BJ (cell line): Measurements from ENCODE around the gene TSPAN4. TPM values are rescaled to one million over a fixed set of nuclear protein-coding genes. Genes with fewer than 3 reads are reported as not detected.

Experiments
- CTCF ChIA-PET: fragments of 350-600 bp; formaldehyde crosslinking; extraction: SDS; loops from one replicate; lab custom pipeline; 2021; ENCODE audit warnings: antibody characterized with exemption, inconsistent platforms; lab: Yijun Ruan, JAX
- POLR2A ChIA-PET: fragments of 300-600 bp; sonication (Branson Sonifier 250); formaldehyde crosslinking; extraction: SDS; loops from one replicate; lab custom pipeline; 2021; ENCODE audit warnings: antibody characterized with exemption; lab: Charles Lee
- DNase-seq: peaks from one replicate; pipeline ENCODE4 v3.0.0-alpha.2; 2011; ENCODE audit warnings: low read depth
- H3K27me3 ChIP-seq: 2 replicates; pipeline ENCODE4 v1.6.0; 2011; ENCODE audit warnings: low read length; ENCODE audit not compliant: control insufficient read depth, insufficient read depth
- H3K36me3 ChIP-seq: 2 replicates; pipeline ENCODE4 v1.5.1; 2011; ENCODE audit warnings: low read length; ENCODE audit not compliant: control insufficient read depth, insufficient read depth
- H3K4me3 ChIP-seq: 2 replicates; pipeline ENCODE4 v1.5.1; 2011; ENCODE audit warnings: low read depth, mild to moderate bottlenecking, control low read depth, low read length
- polyA plus RNA-seq: library from polyadenylated mRNA; depleted of rRNA; stranded (reverse); fragments of >200 nt; gene quantifications from 2 replicates; pipeline ENCODE4 v1.2.3, GENCODE V29; 2011
- TF ChIP-seq, protein P1 (sequence below): IDR thresholded peaks from 2 replicates; pipeline ENCODE4 v1.5.1; 2011; ENCODE audit warnings: low read depth, mild to moderate bottlenecking, control low read depth, inconsistent platforms, low read length, moderate library complexity; ENCODE audit not compliant: insufficient read depth

Gene TSPAN4
- polyA plus RNA-seq, 1 experiment, result 295 TPM

DNA sequence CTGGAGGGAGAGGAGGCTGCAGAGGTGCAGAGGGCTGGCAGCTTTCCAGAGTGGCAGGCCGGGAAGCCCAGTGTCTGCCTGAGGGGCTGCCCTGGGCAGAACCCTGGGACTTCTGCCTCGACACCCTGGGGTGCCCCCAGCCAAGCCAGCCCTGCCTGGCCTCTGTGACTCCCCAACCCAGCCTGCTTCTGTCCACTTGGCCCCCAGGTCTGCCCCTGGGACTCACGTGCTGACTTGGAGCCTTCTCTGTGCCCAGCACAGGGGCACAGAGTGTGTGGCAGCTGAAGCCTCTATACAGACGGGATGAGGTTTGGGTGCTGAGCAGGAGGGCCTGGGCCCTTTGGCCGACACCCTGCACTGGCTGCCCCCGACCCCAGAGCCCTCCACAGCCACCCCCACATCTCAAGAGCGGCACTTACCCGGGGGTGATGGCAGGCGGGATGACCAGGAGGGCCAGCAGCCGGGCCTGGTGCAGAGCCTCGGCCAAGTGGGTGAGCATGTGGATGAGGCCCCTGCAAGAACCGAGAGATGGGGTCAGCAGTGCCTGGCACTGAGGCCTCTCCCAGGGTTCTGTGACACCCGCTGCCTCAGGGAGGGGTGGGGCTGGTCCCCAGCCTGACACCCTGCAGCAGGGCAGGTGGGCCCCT lies 50.5 kb downstream of the TSPAN4 start:
- no peaks in the 10 kb centered on the region for H3K27me3 ChIP-seq
- TF ChIP-seq, protein P1, sequence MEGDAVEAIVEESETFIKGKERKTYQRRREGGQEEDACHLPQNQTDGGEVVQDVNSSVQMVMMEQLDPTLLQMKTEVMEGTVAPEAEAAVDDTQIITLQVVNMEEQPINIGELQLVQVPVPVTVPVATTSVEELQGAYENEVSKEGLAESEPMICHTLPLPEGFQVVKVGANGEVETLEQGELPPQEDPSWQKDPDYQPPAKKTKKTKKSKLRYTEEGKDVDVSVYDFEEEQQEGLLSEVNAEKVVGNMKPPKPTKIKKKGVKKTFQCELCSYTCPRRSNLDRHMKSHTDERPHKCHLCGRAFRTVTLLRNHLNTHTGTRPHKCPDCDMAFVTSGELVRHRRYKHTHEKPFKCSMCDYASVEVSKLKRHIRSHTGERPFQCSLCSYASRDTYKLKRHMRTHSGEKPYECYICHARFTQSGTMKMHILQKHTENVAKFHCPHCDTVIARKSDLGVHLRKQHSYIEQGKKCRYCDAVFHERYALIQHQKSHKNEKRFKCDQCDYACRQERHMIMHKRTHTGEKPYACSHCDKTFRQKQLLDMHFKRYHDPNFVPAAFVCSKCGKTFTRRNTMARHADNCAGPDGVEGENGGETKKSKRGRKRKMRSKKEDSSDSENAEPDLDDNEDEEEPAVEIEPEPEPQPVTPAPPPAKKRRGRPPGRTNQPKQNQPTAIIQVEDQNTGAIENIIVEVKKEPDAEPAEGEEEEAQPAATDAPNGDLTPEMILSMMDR, result no peak
- ChIA-PET POLR2A (no interaction called here), CTCF (no interaction called here)
- DNase-seq, result no peak
- no peak overlapping the region for H3K4me3 ChIP-seq
- H3K36me3 ChIP-seq, result peaks cover under 1% of the 10 kb centered on the region; the same call in 1 of the 2 replicates

DNA sequence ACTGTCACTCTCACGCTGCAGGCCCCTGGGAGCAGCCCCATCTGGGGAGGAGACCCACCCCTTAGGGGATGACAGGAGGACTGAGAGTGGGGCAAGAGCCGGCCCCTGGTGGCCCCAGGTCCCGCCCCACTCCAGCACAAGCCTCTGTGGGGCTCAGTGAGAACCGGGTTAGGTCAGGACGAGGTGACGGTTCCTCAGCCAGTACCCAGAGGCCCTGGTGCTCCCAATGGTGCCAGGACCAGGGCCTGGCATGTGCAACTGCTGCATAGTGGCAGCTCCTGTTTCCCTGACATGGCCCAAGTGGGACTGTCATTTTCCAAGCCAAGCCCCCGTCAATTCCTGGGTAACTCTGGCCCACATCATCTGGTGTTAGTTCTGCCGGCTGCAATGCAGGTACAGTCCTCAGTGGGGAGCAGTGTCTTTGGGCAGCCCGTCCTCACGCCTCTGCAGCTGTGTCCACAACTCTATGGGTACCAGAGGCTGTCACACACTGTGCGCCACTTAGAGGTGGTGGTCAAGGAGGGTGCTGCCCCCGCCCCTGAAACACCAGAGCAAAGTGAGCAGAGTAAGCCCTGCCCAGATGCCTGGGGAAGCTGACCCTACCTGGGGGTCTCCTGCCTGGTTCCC lies 52.0 kb downstream of the TSPAN4 start:
- CTCF ChIA-PET, result interaction anchor here (1.5 kb wide), 1 partner anchor 157 kb away, joined by 4 read pairs; no protein-coding TSS in a partner anchor
- POLR2A ChIA-PET, result no interaction called here
- no peak overlapping the region for H3K4me3 ChIP-seq

DNA sequence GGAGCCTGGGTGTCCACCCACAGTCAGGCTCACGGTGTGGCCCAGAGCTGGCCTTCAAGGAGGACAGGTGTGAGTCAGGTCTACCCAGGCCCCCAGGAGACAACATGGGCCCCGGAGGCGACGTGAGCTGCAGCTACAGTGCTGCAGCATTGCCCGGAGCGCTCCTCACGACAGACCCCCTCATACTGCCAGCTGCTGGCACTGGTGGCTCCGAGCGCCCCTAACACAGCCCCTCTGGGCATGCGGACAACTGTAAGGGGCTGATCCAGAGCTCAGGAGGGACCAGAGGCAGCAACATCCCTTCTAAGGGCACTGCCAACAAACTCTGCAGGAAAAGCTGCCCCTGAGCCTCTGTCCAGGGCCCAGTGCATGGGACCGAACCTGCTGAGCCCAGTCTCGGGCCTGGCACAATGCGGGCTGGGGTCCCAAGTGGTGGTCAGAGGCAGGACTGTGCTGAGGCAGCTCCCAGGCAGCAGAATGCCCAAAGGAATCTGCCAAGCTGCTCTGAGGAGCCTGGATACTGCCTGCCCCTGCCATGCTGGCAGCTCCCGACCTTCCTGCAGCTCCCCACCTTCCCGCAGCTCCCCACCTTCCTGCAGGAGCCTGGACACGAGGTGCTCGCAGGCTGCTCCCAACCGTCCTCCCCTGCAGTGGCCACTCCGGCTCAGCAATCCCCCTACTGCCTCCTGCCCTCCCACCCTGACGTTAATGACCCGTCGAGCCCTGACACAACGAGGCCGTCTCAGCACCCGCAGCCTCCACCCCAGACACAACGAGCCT lies 52.9 kb downstream of the TSPAN4 start:
- H3K4me3 ChIP-seq, result no peak overlapping the region
- ChIA-PET POLR2A (no interaction called here), CTCF (interaction anchor here (0.7 to 1.5 kb wide), 2 partner anchors 51 to 156 kb away, joined by 3 to 4 read pairs; no protein-coding TSS in a partner anchor)
- TF ChIP-seq, protein P1, result no peak
- peaks cover 16% of the 10 kb centered on the region for H3K36me3 ChIP-seq
- H3K27me3 ChIP-seq, result no peaks in the 10 kb centered on the region
- DNase-seq, result no peak

More for the DNA sequence above, 52.0 kb downstream of the TSPAN4 start:
- Histone ChIP-seq H3K36me3 (peaks cover 8% of the 10 kb centered on the region), H3K27me3 (no peaks in the 10 kb centered on the region)
- no peak for DNase-seq
- TF ChIP-seq, protein P1, result 0 out of 2 replicates have a peak, but pooled peaks have one; percentile 3

DNA sequence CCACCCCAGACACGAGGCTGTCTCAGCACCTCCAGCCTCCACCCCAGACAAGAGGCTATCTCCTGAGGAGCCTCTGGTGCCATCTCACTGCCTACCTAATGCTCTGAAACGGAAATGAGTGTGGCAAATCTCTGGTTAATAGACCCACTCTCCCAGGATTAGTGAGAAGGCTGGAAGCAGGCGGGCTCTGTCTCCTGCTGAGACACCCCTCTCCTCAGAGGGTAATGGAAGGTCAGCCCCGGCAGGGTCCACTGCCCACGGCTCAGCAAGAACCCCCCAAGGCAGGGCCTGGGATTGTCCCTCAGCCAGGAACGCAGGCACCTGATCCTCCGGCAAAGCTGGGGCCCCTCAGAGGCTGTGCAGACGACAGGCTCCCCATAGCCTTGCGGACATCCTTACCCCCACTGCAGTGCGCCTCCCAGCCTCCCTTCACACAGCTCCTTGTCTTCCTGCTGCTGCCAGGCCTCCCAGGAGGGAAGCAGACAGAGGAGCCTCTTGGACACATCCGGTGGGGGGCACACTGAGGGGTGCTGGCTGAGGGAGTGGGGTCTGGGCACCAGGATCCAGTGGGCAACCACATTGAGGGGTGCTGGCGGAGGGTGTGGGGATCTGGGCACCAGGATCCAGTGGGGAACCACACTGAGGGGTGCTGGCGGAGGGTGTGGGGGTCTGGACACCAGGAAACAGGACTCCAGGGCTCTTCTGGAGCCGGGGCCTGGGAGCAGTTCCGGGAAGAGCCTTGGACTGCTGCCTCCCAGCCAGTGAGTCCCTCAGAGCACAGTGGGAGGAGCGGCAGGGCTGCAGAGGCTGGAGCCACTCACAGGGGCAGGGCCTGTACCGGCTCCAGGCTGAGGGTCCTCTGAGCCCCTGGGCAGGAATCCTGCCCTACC lies 54.8 kb downstream of the TSPAN4 start:
- DNase-seq, result no peak
- TF ChIP-seq, protein P1, result no peak
- Histone ChIP-seq H3K27me3 (no peaks in the 10 kb centered on the region), H3K4me3 (no peak overlapping the region), H3K36me3 (peaks cover 32% of the 10 kb centered on the region)
- CTCF ChIA-PET, result interaction anchor here (0.7 to 2.0 kb wide), 6 partner anchors 9 to 154 kb away, joined by 3 to 7 read pairs (median 4); no protein-coding TSS in a partner anchor
- POLR2A ChIA-PET, result no interaction called here
